ENCODE data around the gene CSNK2B.
A peak's percentile ranks its signal among the peaks of the same experiment; 100 is the strongest.

Gene CSNK2B

GRCh38 chr6:31639449-31639861, 26.4 kb upstream of the CSNK2B start:
- peaks cover 94% of the 10 kb centered on the region for H3K36me3 ChIP-seq (ENCODE audit: control insufficient read depth, insufficient read depth, low read length)
- no peaks in the 10 kb centered on the region for H3K27me3 ChIP-seq (ENCODE audit: control insufficient read depth, insufficient read depth, low read length)
- no peaks in the 10 kb centered on the region for H3K4me1 ChIP-seq (ENCODE audit: control insufficient read depth, insufficient read depth, low read length)
- H3K9ac ChIP-seq (ENCODE audit: low read length) = no peak overlapping the region
- H3K4me3 ChIP-seq (ENCODE audit: low read depth, low read length) = no peak overlapping the region
- H3K27ac ChIP-seq (ENCODE audit: low read depth, low read length) = no peak overlapping the region
- H3K9me3 ChIP-seq (ENCODE audit: control insufficient read depth, insufficient read depth, low read depth, low read length) = no peaks in the 10 kb centered on the region

DNA sequence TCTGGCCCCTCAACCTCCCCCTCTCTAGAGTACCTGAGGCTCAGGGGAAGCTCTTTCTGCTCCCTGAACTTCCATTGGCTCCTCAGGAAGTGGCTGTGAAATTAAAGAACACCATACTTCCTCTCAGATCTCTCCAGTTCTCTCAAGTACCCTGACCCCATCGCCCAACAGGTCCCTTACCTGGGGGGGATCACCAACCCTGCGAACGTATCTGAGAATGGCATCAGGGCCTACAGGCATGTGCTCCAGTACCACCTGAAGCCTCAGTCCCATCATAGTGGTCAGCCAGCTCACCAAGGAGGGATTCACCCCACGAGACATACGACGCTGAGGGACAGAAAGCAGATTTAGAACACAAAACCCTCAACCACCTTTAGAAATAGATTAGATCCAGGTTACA, 25.3 kb upstream of the CSNK2B start:
- Histone ChIP-seq H3K9ac (ENCODE audit: low read length) (no peak overlapping the region), H3K4me3 (ENCODE audit: low read depth, low read length) (no peak overlapping the region), H3K27ac (ENCODE audit: low read depth, low read length) (no peak overlapping the region), H3K27me3 (ENCODE audit: control insufficient read depth, insufficient read depth, low read length) (no peaks in the 10 kb centered on the region), H3K36me3 (ENCODE audit: control insufficient read depth, insufficient read depth, low read length) (peaks cover 94% of the 10 kb centered on the region), H3K4me1 (ENCODE audit: control insufficient read depth, insufficient read depth, low read length) (no peaks in the 10 kb centered on the region), H3K9me3 (ENCODE audit: control insufficient read depth, insufficient read depth, low read depth, low read length) (no peaks in the 10 kb centered on the region)

- no peaks in the 10 kb centered on the region for H3K27me3 ChIP-seq (ENCODE audit: control insufficient read depth, insufficient read depth, low read length)
- H3K4me1 ChIP-seq (ENCODE audit: control insufficient read depth, insufficient read depth, low read length) = no peaks in the 10 kb centered on the region
- H3K36me3 ChIP-seq (ENCODE audit: control insufficient read depth, insufficient read depth, low read length) = peaks cover 94% of the 10 kb centered on the region
- no peaks in the 10 kb centered on the region for H3K9me3 ChIP-seq (ENCODE audit: control insufficient read depth, insufficient read depth, low read depth, low read length)
- H3K9ac ChIP-seq (ENCODE audit: low read length) = no peak overlapping the region
- H3K27ac ChIP-seq (ENCODE audit: low read depth, low read length) = no peak overlapping the region
- no peak overlapping the region for H3K4me3 ChIP-seq (ENCODE audit: low read depth, low read length)
Observed at GRCh38 chr6:31641370-31641769, 24.5 kb upstream of the CSNK2B start.

DNA sequence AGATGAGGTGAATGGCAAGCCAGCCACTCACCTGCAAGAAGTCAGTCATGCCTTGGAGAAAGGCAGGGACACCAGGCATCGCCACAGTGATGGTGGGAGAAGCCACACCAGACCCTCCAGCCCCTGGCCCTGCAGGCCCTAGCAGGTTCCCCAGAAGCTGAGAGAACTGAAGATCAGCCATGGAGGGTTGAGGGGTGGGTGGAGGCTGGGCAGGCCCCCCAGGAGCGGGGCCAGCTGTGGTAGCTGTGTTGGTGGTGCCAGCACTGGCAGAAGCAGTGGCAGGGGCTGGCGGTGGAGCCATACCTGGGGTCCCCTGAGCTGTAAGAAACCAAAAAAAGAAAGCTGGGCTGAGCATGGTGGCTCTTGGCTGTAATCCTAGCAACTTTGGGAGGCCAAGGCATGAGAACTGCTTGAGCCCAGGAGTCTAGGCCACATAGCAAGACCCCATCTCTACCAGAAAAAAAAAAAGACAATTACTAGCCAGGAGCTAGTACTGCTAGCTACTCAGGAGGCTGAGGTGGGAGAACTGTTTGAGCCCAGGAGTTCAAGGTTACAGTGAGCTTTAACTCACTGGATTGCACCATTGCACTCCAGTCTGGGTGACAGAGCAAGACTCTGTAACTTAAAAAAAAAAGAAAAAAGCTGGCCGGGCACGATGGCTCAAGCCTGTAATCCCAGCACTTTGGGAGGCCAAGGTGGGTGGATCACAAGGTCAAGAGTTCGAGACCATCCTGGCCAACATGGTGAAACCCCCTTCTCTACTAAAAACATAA, 22.9 kb upstream of the CSNK2B start:
- no peak overlapping the region for H3K9ac ChIP-seq (ENCODE audit: low read length)
- no peaks in the 10 kb centered on the region for H3K4me1 ChIP-seq (ENCODE audit: control insufficient read depth, insufficient read depth, low read length)
- no peaks in the 10 kb centered on the region for H3K9me3 ChIP-seq (ENCODE audit: control insufficient read depth, insufficient read depth, low read depth, low read length)
- no peak overlapping the region for H3K4me3 ChIP-seq (ENCODE audit: low read depth, low read length)
- H3K27ac ChIP-seq (ENCODE audit: low read depth, low read length) = no peak overlapping the region
- H3K27me3 ChIP-seq (ENCODE audit: control insufficient read depth, insufficient read depth, low read length) = no peaks in the 10 kb centered on the region
- peaks cover 91% of the 10 kb centered on the region for H3K36me3 ChIP-seq (ENCODE audit: control insufficient read depth, insufficient read depth, low read length)

GRCh38 chr6:31643818-31644454, 21.9 kb upstream of the CSNK2B start:
- no peaks in the 10 kb centered on the region for H3K27me3 ChIP-seq (ENCODE audit: control insufficient read depth, insufficient read depth, low read length)
- H3K4me3 ChIP-seq (ENCODE audit: low read depth, low read length) = no peak overlapping the region
- no peaks in the 10 kb centered on the region for H3K4me1 ChIP-seq (ENCODE audit: control insufficient read depth, insufficient read depth, low read length)
- no peak overlapping the region for H3K27ac ChIP-seq (ENCODE audit: low read depth, low read length)
- H3K9ac ChIP-seq (ENCODE audit: low read length) = no peak overlapping the region
- peaks cover 94% of the 10 kb centered on the region for H3K36me3 ChIP-seq (ENCODE audit: control insufficient read depth, insufficient read depth, low read length)
- H3K9me3 ChIP-seq (ENCODE audit: control insufficient read depth, insufficient read depth, low read depth, low read length) = no peaks in the 10 kb centered on the region

DNA sequence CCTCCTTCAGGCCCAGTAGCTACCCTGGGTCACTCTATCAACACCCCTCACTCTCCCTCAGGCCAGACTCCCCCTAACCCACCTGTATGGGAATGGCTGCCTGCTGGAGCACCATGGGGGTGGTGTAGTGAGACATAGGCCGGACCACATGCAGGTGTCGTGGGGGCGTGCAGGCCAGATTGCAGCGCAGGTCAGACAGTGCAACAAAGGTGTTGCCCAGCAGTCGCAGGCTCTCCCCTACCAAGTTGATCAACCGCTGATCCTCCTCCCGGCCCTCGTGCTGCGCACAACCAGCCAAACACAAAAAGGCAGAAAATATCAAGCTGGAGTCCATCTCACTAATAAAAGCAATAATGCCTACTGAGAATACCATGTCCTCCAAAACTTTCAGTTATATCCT, 20.6 kb upstream of the CSNK2B start:
- H3K4me3 ChIP-seq (ENCODE audit: low read depth, low read length) = no peak overlapping the region
- H3K4me1 ChIP-seq (ENCODE audit: control insufficient read depth, insufficient read depth, low read length) = no peaks in the 10 kb centered on the region
- H3K9ac ChIP-seq (ENCODE audit: low read length) = no peak overlapping the region
- H3K27ac ChIP-seq (ENCODE audit: low read depth, low read length) = no peak overlapping the region
- no peaks in the 10 kb centered on the region for H3K9me3 ChIP-seq (ENCODE audit: control insufficient read depth, insufficient read depth, low read depth, low read length)
- no peaks in the 10 kb centered on the region for H3K27me3 ChIP-seq (ENCODE audit: control insufficient read depth, insufficient read depth, low read length)
- peaks cover 92% of the 10 kb centered on the region for H3K36me3 ChIP-seq (ENCODE audit: control insufficient read depth, insufficient read depth, low read length)

GRCh38 chr6:31651602-31652191, 14.2 kb upstream of the CSNK2B start:
- Histone ChIP-seq H3K27ac (ENCODE audit: low read depth, low read length) (no peak overlapping the region), H3K36me3 (ENCODE audit: control insufficient read depth, insufficient read depth, low read length) (peaks cover 38% of the 10 kb centered on the region)

GRCh38 chr6:31652925-31653724, 12.8 kb upstream of the CSNK2B start:
- H3K36me3 ChIP-seq (ENCODE audit: control insufficient read depth, insufficient read depth, low read length) = peaks cover 35% of the 10 kb centered on the region
- no peaks in the 10 kb centered on the region for H3K27me3 ChIP-seq (ENCODE audit: control insufficient read depth, insufficient read depth, low read length)
- H3K9me3 ChIP-seq (ENCODE audit: control insufficient read depth, insufficient read depth, low read depth, low read length) = no peaks in the 10 kb centered on the region
- no peaks in the 10 kb centered on the region for H3K4me1 ChIP-seq (ENCODE audit: control insufficient read depth, insufficient read depth, low read length)
- peak overlapping the region; percentile 98 for H3K27ac ChIP-seq (ENCODE audit: low read depth, low read length)
- H3K4me3 ChIP-seq (ENCODE audit: low read depth, low read length) = peak overlapping the region; percentile 85
- H3K9ac ChIP-seq (ENCODE audit: low read length) = peak overlapping the region; percentile 98

More at GRCh38 chr6:31651602-31652191, 14.2 kb upstream of the CSNK2B start:
- no peaks in the 10 kb centered on the region for H3K27me3 ChIP-seq (ENCODE audit: control insufficient read depth, insufficient read depth, low read length)
- H3K4me1 ChIP-seq (ENCODE audit: control insufficient read depth, insufficient read depth, low read length) = no peaks in the 10 kb centered on the region
- H3K9me3 ChIP-seq (ENCODE audit: control insufficient read depth, insufficient read depth, low read depth, low read length) = no peaks in the 10 kb centered on the region
- H3K9ac ChIP-seq (ENCODE audit: low read length) = peak overlapping the region; percentile 98
- H3K4me3 ChIP-seq (ENCODE audit: low read depth, low read length) = peak overlapping the region; percentile 85

DNA sequence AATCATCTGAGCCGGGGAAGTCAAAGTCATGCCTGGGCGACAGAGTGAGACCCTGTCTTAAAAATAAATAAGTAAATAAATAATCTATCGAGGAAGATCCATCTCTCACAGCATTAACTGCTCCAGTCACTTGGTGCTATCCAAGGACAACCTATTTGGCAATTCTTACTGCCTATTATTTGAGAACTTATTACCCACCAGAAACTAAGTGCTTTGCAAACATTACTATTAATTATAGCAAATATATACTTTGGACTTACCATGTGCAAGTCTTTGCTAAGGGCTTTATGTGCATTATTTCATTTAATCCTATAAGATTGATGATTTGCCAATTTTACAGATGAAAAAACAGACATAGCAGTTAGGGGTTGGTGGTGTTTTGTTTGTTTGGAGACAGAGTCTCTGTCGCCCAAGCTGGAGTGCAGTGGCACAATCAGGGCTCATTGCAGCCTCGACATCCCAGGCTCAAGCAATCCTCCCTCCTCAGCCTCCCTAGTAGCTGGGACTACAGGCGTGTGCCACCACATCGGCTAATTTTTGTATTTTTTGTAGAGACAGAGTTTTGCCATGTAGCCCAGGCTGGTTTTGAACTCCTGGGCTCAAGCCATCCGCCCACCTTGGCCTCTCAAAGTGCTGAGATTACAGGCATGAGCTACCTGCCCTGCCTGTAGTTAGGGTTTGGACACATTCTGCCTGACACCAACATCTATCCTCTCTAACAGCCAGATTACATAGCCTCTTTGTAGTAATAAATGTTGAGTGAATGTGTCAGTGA, 11.1 kb upstream of the CSNK2B start:
- no peak overlapping the region for H3K27ac ChIP-seq (ENCODE audit: low read depth, low read length)
- peaks cover 18% of the 10 kb centered on the region for H3K36me3 ChIP-seq (ENCODE audit: control insufficient read depth, insufficient read depth, low read length)
- H3K4me3 ChIP-seq (ENCODE audit: low read depth, low read length) = no peak overlapping the region
- no peak overlapping the region for H3K9ac ChIP-seq (ENCODE audit: low read length)
- no peaks in the 10 kb centered on the region for H3K27me3 ChIP-seq (ENCODE audit: control insufficient read depth, insufficient read depth, low read length)
- H3K4me1 ChIP-seq (ENCODE audit: control insufficient read depth, insufficient read depth, low read length) = peaks cover 4% of the 10 kb centered on the region
- H3K9me3 ChIP-seq (ENCODE audit: control insufficient read depth, insufficient read depth, low read depth, low read length) = no peaks in the 10 kb centered on the region

Data from HUES6 (cell line).